SIG-M5 treated with dmso at 0.1 percent for 504 hours (cell line): Measurements from ENCODE around the gene NTRK2.

Experiments
- DNase-seq: peaks from one replicate; lab custom pipeline; 2025; ENCODE audit not compliant: unreplicated experiment; lab: John Stamatoyannopoulos, UW

Gene NTRK2

DNA sequence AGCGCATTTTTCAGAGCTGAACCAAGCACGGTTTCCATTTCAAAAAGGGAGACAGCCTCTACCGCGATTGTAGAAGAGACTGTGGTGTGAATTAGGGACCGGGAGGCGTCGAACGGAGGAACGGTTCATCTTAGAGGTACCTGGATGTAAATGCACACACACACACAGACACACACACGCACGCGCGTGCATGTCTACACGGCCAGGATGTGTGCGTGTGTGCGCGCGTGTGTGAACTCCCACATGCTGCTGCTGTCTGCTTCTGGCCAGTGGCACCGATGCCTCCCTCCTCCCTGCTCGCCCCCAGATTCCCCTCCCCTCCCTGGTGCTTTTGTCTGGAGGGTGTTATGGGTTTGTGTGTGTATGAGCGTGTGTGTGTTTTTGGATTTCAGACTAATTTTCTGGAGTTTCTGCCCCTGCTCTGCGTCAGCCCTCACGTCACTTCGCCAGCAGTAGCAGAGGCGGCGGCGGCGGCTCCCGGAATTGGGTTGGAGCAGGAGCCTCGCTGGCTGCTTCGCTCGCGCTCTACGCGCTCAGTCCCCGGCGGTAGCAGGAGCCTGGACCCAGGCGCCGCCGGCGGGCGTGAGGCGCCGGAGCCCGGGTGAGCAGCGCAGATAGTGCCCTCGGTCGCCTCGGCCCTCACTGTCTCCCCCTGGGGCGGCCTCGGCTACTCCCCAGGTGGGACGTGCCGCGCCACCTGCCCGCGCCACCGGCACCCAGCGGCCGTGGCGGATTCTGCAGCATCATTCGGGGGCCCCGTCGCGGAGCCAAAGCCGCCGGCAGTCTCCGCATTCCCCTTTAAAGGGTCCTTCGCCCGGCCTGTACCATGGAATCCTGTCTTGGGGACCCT, at the start of gene NTRK2:
TSS of gene NTRK2 (plus strand) at position 442 of the 850 bp plus-strand sequence. CDS start 1,020 bp downstream, outside the sequence.
- no peak for DNase-seq

DNA sequence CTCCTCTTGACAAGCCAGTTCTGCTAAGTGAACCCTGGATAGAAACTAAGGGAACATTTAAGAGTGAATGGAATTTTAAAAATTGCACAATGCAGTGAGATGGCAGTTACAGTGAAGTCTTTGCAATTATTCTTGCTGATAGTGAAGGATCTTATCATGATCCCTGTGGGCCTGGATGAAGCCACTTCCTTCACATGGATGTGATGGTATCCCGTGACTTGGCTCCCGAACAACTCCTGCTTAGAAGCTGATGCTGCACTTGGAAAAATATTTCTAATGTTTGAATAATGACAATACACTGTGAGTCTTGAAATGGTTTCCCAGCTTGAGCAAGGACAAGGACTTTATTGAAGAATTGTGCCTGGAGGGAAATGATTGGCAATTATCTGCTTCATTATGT, 49.2 kb upstream of the NTRK2 start:
- no peak for DNase-seq

DNA sequence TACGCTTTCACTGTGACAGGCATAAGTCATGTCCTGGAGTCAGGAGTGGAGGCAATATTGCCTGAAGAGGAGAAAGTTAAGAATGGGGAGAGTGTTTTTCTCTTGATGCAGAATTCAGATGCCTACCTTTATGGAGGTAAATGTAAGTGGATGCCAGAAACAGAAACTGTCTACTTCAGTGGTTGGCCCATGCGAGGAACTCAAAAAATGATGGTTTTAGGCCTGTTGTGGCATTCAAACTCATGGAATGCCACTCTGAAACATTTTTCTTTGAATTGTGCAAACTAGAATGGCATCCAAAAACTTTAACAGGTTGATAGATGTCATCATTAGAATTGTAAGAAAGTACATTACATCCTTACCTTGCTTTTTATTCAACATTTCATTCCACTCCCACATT, 47.7 kb upstream of the NTRK2 start:
- DNase-seq: no peak

DNA sequence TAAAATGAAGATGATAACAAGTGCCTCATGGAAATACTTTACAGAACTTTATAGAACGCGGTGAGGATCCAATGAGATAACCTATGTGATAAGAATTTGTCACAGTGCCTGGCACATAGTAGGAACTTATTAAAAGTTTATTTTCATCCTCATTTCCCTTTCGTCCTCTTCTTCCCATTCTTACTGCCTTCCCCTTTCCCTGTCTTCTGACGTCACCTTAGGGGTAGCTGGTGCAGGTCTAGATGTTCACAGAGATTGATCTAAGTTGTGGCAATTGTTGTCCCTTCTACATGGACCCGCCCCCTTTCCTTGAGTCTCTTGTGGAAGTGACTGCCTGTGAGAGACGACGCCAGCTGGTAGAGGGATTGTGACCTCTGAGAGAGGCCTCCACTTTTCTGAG, 46.5 kb upstream of the NTRK2 start:
- no peak for DNase-seq

DNA sequence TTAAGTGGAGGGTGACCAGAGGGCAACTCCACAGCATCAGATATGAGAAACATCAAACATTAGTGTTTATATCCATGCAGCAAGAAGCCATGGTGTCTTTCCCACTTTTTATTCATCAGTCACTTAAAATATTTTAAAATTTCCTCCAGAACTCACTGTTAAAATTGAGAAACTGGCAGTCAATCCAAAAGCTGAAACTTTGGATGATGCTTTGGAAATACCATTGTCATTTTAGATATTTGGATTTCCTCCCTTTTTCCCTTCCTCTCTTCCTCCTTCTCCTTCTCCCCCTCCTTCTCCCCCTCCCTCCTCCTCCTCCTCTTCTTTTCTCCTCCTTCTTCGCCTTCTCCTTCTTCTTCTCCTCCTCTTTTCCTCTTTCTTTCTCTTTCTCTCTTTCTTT, 33.1 kb upstream of the NTRK2 start:
- no peak for DNase-seq

DNA sequence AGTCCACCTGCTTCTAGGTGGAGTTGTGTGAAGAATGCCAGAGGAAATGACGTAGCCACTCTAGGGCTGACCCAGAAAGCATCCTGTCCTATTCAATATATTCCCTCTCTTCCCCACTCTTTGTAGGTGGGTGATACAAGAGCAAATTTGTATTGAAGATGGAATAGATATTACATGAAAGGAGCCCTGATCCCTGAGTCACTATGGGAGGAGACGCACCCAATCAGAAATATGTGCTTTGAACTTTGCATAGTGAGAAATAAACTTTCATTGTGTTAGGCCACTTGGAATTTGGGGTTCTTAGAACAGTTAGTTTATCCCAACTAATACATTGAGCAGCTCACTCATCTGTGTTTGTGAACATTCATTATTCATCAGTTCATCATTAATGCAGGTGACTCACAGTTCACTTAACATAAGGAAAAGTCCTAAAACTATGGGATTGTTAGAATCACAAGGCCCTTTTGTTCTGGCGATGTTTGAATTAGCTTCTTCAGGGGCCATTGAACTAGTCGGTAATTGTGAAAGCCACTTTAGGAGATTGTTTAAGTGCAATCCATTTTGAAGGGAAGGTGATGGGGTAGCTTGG, 26.9 kb upstream of the NTRK2 start:
- no peak for DNase-seq

DNA sequence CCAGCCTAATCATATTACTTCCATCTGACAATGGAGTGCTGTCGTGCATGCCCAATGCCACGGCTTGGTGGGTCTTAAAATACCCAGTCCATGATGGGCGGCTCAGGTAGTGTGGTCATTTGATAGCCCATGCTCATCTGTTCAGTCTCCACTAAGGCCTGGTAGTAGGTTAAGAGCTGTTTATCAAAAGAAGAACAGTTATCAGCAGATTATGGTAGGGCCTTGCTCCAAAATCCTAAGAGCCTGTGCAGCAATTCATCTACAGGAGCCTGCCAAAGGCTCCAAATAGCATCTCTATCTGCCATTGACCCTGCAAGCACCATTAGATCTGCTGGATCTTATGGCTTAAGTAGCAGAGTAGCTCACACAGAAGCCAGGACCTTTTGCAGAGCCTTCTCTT, 21.8 kb upstream of the NTRK2 start:
- no peak for DNase-seq

DNA sequence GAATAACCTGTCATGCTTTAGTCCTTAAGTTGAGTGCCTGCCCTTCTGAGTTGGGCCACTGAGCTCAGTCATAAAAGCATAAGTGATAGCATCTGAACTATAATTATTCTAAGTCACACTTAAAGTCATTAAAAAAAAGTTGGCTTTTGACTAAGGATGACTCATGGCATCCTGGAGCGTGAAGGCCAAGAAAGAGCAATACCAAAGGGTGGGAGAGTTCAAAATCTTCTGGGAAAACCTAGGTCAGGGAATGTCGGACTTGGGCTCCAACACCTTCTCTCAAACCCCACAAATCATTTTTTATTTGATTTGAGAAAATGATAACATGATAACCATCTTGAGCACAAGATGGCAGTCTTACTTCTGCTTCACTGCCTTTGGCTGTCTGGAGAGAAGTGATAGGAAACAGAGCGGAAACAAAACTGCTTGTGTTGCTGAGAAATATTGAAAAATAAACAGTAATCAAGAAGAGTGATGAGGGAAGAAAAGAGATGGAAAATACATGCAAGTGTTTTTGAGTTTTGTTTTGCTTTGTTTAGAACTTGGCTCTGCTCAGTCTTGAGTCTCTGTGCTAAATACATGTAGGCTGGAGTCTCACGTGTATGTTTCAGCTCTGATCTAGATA, 16.9 kb upstream of the NTRK2 start:
- DNase-seq: no peak

DNA sequence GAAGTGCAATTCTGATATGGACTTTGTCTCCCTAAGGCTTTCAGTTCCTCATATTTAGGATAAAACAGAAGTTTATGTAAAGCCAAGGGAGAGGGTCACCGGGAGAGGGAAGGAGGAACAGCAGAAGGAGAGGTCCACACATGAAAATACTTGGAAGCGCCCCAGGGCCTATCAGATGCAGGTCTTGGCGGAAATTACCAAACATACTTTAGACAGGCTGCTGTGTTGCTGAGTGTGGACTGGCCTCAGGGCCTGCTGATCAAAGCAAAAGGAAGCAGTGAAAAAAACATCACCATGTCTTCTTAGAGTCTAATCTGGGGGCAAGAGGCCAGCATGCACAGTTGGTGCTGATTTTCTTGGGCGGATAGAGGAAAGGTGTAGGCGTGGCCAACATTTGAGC, 14.1 kb upstream of the NTRK2 start:
- DNase-seq: no peak

DNA sequence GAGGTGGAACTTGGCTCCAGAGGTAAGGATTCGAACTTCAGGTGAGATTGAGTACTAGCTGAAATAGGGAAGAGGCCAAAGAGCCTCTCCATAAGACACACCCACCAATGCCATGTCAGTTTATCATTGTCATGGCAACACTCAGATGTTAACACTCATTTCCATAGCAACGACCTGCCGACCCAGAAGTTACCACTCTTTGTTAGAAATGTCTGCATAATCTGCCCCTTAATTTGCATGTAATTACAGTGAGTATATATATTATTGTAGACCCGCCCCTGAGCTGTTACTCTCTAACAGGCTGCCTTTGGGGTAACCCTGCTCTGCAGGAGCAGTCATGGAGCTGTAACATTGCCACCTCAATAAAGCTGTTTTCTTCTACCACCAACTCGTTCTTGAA, 10.2 kb upstream of the NTRK2 start:
- no peak for DNase-seq

DNA sequence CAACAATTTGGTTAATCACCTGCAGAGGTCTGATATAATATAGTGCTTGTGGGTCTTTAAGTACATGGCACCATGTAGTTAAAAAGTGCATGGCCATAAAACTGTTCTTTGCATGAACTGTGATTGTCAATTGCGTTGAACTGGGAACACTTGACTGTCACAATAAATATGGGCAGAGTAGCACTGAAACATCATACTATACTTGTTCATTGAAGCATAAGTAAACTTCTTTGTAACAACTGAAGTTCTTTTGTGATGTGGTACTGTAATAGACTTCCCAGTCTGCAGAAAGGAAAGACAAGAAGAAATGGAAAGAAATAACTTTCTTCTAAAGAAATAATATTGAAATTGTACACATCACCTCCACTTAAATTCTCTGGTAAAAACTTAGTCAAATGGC, 9.8 kb upstream of the NTRK2 start:
- DNase-seq: no peak

DNA sequence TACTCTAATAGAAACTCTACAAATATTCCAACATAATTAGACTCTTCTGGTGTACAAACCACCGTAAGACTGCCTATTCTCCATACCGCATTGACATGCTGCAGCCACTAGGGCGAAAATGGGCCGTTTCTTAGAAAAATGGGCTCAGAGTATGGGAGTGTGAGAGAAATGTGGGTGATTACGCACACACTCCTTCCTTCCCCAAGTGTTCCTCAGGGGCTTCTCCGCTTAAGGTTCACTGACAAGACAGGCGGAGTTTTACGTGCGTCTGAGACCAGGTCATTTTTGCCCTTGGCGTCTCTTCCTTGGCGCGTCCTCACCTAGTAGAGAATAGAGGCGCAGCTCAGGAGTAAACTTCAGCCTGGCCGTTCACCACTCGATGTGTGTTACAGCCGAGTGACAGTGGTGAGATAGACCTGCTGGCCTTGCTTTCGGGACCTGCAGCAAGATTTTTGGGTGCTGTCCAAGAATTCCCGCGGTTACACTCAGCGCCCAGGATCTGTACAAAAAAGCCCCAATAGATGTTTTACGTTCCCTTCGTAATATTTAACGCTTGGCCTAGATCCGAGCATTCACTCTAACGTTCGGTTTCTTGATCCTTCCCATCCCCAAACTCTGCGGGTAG, 1.8 kb upstream of the NTRK2 start:
- DNase-seq: no peak

DNA sequence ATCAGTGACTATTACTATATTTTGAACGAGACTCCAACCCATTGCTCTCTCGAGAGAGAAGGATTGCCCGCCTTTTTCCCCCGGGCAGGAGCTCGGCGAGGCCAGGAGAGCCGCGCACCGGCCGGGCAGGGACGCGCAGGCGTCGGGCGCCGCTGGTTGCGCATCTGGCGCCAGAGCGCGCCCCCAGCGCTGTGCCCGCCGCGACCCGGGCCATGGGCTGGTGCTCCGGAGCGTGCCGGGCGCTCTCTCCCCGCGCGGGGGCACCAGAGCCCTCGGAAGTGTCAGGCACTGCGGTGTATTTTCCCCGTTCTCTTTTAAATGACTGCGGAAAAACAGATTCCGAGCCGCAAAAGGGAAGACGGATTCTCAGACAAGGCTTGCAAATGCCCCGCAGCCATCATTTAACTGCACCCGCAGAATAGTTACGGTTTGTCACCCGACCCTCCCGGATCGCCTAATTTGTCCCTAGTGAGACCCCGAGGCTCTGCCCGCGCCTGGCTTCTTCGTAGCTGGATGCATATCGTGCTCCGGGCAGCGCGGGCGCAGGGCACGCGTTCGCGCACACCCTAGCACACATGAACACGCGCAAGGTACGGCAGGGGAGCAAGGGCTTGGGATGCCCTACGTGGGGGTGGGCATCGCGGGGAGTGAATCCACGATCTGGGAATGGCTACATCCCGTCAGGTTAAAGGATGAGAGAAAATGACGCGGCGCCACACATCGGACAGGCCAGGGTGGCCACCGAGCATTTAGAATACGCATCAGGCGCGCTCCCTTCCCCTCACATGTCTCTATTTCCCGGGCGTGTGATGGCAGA, 1.1 kb upstream of the NTRK2 start:
- peak; percentile 39 for DNase-seq

DNA sequence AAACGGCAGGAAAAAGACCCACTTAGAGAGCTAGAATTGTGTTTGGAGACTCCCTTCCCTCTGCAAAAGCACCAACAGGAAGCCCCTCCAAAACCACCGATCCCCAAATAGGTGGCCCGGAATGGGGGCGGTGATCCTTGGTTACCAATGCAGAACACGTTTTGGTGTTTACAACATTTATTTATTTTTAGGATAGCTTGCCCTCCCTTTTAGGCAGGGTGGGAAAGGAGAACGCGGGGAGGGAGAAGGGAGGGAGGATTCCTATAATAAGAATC, 579 bp upstream of the NTRK2 start:
- no peak for DNase-seq

DNA sequence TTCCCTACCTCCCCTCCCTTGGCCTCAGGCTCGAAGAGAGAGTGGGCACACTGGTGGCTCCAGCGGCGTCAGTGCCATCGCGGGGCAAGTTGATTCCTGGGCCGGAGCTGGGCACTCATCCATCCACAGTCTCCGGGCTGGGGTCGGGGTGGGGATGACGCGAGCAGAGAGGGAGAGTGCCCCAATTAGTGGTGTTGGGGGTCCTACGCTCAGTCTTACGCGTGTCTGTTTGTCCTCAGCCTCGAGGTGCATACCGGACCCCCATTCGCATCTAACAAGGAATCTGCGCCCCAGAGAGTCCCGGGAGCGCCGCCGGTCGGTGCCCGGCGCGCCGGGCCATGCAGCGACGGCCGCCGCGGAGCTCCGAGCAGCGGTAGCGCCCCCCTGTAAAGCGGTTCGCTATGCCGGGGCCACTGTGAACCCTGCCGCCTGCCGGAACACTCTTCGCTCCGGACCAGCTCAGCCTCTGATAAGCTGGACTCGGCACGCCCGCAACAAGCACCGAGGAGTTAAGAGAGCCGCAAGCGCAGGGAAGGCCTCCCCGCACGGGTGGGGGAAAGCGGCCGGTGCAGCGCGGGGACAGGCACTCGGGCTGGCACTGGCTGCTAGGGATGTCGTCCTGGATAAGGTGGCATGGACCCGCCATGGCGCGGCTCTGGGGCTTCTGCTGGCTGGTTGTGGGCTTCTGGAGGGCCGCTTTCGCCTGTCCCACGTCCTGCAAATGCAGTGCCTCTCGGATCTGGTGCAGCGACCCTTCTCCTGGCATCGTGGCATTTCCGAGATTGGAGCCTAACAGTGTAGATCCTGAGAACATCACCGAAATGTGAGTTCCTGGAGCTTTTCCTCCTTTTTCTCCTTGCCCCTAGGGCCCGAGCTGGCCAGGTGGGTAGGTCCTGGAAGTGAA, 861 bp downstream of the NTRK2 start:
- DNase-seq: no peak

DNA sequence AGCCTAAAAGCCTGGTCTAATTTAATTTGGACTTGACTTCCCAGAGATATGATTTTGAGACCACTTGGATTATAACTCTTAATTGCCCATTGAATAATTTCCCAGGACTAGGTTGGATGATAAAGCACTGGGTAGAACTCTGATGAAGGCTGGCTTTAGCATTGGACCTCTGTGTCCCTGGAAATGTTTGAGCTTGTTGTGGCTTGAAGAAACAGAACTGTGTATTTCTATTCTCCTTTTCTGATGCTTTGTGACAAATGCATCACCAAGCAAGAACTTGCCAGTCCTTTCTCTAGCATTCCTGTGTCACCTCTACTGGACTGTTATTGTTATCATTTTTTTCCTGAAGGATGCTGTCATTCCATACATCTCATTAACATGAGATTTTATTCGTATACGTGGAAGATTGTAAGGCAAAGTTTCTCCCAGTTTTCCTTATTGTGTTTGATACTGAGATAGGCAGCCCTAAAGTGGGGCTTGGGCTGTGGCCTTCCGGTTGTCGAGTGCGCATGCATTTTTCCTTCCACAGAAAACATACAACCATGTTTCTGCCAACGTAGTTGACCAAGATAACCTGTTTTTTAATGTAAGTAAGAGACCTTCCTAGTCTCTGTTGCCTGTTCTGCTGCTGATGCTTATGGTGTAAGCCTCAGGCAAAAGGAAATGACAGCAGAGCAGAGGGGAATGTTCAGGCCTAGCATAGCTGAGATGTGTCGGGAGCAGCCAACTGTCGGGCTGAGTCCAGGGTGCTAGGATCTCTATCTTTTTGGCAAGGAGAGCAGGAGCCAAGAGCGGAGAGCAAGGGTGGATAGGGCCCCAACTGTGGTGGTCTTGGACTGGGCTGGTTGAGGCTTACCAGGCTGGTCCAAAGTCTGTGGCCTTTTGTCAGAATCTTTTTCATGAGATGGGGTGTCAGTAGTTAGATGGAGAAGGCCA, 2.3 kb downstream of the NTRK2 start:
- DNase-seq: no peak

DNA sequence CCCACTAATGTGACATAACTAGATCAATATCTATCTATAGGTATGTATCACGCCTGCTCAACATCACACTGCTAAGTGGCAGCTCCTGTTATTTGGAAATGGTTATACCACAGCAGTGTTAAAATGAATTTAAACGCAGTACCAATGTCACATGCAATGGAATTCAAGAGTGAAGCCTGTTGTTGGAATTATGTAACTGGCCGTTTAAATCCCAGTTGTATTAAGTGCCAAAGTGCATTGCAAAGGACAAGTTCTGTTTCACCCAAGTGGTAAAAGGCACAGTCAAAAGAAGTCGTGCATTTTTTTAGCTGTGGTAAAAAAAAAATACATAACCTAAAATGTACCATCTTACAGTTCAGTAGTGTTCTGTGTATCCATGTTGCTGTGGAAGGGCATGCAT, 4.3 kb downstream of the NTRK2 start:
- DNase-seq: no peak

DNA sequence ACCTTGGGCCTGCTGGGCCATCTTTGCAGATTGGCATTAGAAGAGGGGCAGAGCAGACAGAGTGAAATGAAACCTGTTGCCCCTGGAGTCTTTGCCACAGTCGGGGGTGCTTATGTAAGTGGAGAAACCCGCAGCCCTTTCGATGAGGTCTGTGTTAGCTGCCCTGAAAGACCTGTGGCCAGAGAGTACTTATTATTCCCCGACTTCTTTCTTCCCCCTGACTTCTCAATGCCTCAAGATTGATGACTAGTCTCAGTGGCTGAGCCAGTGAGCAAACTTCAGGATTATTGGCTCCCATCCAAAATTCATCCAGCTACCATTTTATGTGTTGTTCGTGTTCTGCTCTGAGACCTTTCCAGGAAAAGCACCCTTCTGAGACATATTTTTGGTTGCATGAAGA, 7.6 kb downstream of the NTRK2 start:
- no peak for DNase-seq

DNA sequence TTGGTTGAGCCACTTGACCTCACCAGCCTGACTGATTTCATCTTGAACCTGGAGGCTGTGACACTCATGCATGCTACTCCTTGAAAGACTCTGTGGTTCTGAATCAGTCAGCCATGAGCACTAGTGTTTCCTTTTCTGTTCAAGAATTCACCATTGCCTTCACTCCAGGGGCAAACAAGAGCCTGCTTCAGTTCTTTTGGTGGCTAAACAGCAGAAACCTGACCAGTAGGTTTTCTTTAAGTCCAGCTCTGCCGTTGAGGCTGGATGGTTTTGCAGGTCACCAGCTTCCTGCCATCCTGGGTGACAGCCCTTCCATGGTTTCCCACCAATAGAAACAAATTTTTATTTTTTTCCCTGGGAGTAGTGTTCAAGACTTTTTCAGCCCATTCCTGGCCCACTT, 10.0 kb downstream of the NTRK2 start:
- no peak for DNase-seq
